H9 (cell line): ENCODE measurements around the gene HSD17B12. TPM values are rescaled to one million over a fixed set of nuclear protein-coding genes. Genes with fewer than 3 reads are reported as not detected.

Experiments used
- DNase-seq: peaks from one replicate; pipeline ENCODE4 v3.0.0-alpha.2; 2017
- H2AFZ ChIP-seq: one replicate; pipeline ENCODE4 v1.6.1; 2013; ENCODE audit warnings: mild to moderate bottlenecking, low read length, control low read depth, moderate library complexity
- H2AK5ac ChIP-seq: 2 replicates; pipeline ENCODE4 v1.6.1; 2013; ENCODE audit warnings: low read length, control low read depth, mixed read lengths; ENCODE audit not compliant: insufficient read length
- H2BK120ac ChIP-seq: one replicate; pipeline ENCODE4 v1.6.1; 2013; ENCODE audit warnings: low read depth, mild to moderate bottlenecking, low read length, control low read depth, inconsistent platforms; ENCODE audit not compliant: poor library complexity, severe bottlenecking
- H2BK12ac ChIP-seq: 2 replicates; pipeline ENCODE4 v1.6.1; 2013; ENCODE audit warnings: low read length, control low read depth, mixed read lengths, low read depth; ENCODE audit not compliant: insufficient read length
- H2BK15ac ChIP-seq: 2 replicates; pipeline ENCODE4 v1.6.1; 2013; ENCODE audit warnings: low read depth, low read length, control low read depth
- H2BK20ac ChIP-seq: one replicate; pipeline ENCODE4 v1.6.1; 2013; ENCODE audit warnings: low read depth, mild to moderate bottlenecking, low read length, control low read depth, inconsistent platforms; ENCODE audit not compliant: poor library complexity, severe bottlenecking
- H2BK5ac ChIP-seq: 2 replicates; pipeline ENCODE4 v1.6.1; 2013; ENCODE audit warnings: low read length, control low read depth, mixed read lengths; ENCODE audit not compliant: insufficient read length
- H3K14ac ChIP-seq: 2 replicates; pipeline ENCODE4 v1.6.1; 2013; ENCODE audit warnings: low read length, control low read depth; ENCODE audit not compliant: insufficient read depth
- H3K18ac ChIP-seq: 2 replicates; pipeline ENCODE4 v1.6.1; 2013; ENCODE audit warnings: low read depth, mild to moderate bottlenecking, mixed read lengths, low read length, control low read depth; ENCODE audit not compliant: insufficient read length
- H3K23ac ChIP-seq: 2 replicates; pipeline ENCODE4 v1.6.1; 2013; ENCODE audit warnings: low read length, control low read depth, mixed read lengths, low read depth; ENCODE audit not compliant: insufficient read length
- H3K23me2 ChIP-seq: 2 replicates; pipeline ENCODE4 v1.6.1; 2013; ENCODE audit warnings: low read depth, mild to moderate bottlenecking, mixed read lengths, low read length, control low read depth; ENCODE audit not compliant: insufficient read length, poor library complexity, severe bottlenecking
- H3K27ac ChIP-seq: 2 replicates; pipeline ENCODE4 v1.5.1; 2013; ENCODE audit warnings: low read length, control low read depth, mixed read lengths, low read depth; ENCODE audit not compliant: insufficient read length
- H3K27me3 ChIP-seq: 2 replicates; pipeline ENCODE4 v1.6.1; 2013; ENCODE audit warnings: low read length, control low read depth, inconsistent platforms; ENCODE audit not compliant: insufficient read depth
- H3K4ac ChIP-seq: 2 replicates; pipeline ENCODE4 v1.6.1; 2013; ENCODE audit warnings: low read depth, mild to moderate bottlenecking, control low read depth, inconsistent platforms, low read length, moderate library complexity
- H3K4me1 ChIP-seq: 2 replicates; pipeline ENCODE4 v1.6.1; 2013; ENCODE audit warnings: low read length, control low read depth, inconsistent platforms; ENCODE audit not compliant: insufficient read depth
- H3K4me2 ChIP-seq: 2 replicates; pipeline ENCODE4 v1.6.1; 2013; ENCODE audit warnings: low read length, control low read depth, mixed read lengths; ENCODE audit not compliant: insufficient read length, insufficient read depth
- H3K56ac ChIP-seq: 2 replicates; pipeline ENCODE4 v1.6.1; 2013; ENCODE audit warnings: low read depth, mild to moderate bottlenecking, mixed read lengths, low read length, control low read depth; ENCODE audit not compliant: insufficient read length
- H3K79me1 ChIP-seq: 2 replicates; pipeline ENCODE4 v1.6.1; 2013; ENCODE audit warnings: low read depth, mild to moderate bottlenecking, moderate library complexity, low read length, control low read depth, inconsistent platforms; ENCODE audit not compliant: insufficient read depth, poor library complexity, severe bottlenecking
- H3K79me2 ChIP-seq: 2 replicates; pipeline ENCODE4 v1.6.1; 2013; ENCODE audit warnings: low read length, control low read depth, inconsistent platforms; ENCODE audit not compliant: insufficient read depth
- H3K9ac ChIP-seq: 2 replicates; pipeline ENCODE4 v1.6.1; 2013; ENCODE audit warnings: low read length, control low read depth, mixed read lengths; ENCODE audit not compliant: insufficient read length; ENCODE audit errors: extremely low read depth
- H3K9me3 ChIP-seq: one replicate; pipeline ENCODE4 v1.6.1; 2013; ENCODE audit warnings: low read depth, low read length, inconsistent platforms; ENCODE audit not compliant: control insufficient read depth
- H3T11ph ChIP-seq: one replicate; pipeline ENCODE4 v1.6.1; 2013; ENCODE audit warnings: mild to moderate bottlenecking, low read length, control low read depth, inconsistent platforms
- H4K20me1 ChIP-seq: one replicate; pipeline ENCODE4 v1.6.1; 2013; ENCODE audit not compliant: control insufficient read depth, insufficient read length, insufficient read depth
- H4K5ac ChIP-seq: 2 replicates; pipeline ENCODE4 v1.6.1; 2013; ENCODE audit warnings: low read depth, mild to moderate bottlenecking, mixed read lengths, low read length, control low read depth; ENCODE audit not compliant: insufficient read length
- H4K8ac ChIP-seq: replicated peaks from 2 replicates; pipeline ENCODE4 v1.6.1; 2013; ENCODE audit warnings: low read length, control low read depth, mixed read lengths, low read depth; ENCODE audit not compliant: insufficient read length
- H4K91ac ChIP-seq: 2 replicates; pipeline ENCODE4 v1.6.1; 2013; ENCODE audit warnings: low read depth, mild to moderate bottlenecking, moderate library complexity, mixed read lengths, low read length, control low read depth; ENCODE audit not compliant: insufficient read length
- H3K27ac Mint-ChIP-seq, 3 experiments: 2 replicates in 2 of 3; 3 replicates in 1 of 3; pipeline ENCODE4 v1.8.0; 2020 to 2021; ENCODE audit warnings: mixed read lengths in 3 of 3, mild to moderate bottlenecking in 1 of 3, moderate library complexity in 1 of 3
- H3K27me3 Mint-ChIP-seq: 2 replicates; pipeline ENCODE4 v1.8.0; 2021; ENCODE audit warnings: low read depth, mild to moderate bottlenecking, moderate library complexity, mixed read lengths
- H3K36me3 Mint-ChIP-seq, 3 experiments: 2 replicates in 2 of 3; 3 replicates in 1 of 3; pipeline ENCODE4 v1.8.0; 2020 to 2021; ENCODE audit warnings: low read depth in 3 of 3, mixed read lengths in 3 of 3; ENCODE audit not compliant: insufficient read depth in 1 of 3
- H3K4me1 Mint-ChIP-seq, 2 experiments: 2 replicates each; pipeline ENCODE4 v1.8.0; 2020; ENCODE audit warnings: mixed read lengths in 2 of 2
- H3K4me3 Mint-ChIP-seq, 2 experiments: 2 replicates in 1 of 2; 3 replicates in 1 of 2; pipeline ENCODE4 v1.8.0; 2020 to 2021; ENCODE audit warnings: mild to moderate bottlenecking in 2 of 2, mixed read lengths in 2 of 2, moderate library complexity in 1 of 2
- H3K9me3 Mint-ChIP-seq, 2 experiments: 2 replicates in 1 of 2; 3 replicates in 1 of 2; pipeline ENCODE4 v1.8.0; 2020; ENCODE audit warnings: mild to moderate bottlenecking in 2 of 2, mixed read lengths in 2 of 2, moderate library complexity in 1 of 2
- WGBS: extraction: QIAGEN DNeasy Blood & Tissue Kit; methylation state at CpG from one replicate; pipeline ENCODE4 v1.1.7; 2013; ENCODE audit warnings: missing lambda C conversion rate, low lambda C conversion rate, mixed read lengths; ENCODE audit not compliant: insufficient read length; ENCODE audit errors: extremely low coverage; 5-methylcytosine and 5-hydroxymethylcytosine counted together
- total RNA-seq: library from RNA; stranded (reverse); gene quantifications from 2 replicates; pipeline ENCODE4 v1.2.1, GENCODE V29; 2021
- TF ChIP-seq, protein P1 (sequence below): fragments of 200-600 bp; sonication (generic); conservative IDR thresholded peaks from 3 replicates; pipeline ENCODE4 v1.8.0; 2021; ENCODE audit warnings: antibody characterized with exemption, mild to moderate bottlenecking

The HSD17B12 gene
- total RNA-seq, 1 experiment from 2014 or later, result 111 TPM

DNA sequence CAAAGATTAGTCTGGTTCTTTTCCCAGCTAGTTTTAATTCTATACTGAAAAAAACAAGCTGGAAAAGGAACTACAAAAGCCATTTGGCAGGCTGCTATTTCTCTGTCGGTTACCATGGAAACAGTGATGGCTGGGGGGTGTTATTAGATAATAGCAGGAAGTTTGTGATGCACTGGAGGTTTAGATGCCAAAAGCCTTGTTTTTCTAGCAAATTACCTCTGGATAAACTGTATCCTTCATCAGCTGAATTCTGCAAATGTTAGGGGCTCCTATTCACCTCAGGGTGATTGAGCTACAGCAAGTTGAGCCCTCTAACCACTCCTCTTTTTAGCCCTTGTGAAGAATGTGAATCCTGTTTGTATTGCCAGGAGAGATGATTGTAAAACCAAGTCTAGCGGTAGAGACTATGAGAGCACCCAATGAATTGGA lies 225.3 kb downstream of the HSD17B12 start:
- H4K20me1 ChIP-seq, result no peaks in the 10 kb centered on the region
- no CpG with 5 or more reads among the region's 2 CpGs for WGBS

More for the DNA sequence above, 225.3 kb downstream of the HSD17B12 start:
- Histone ChIP-seq H2AK5ac (no peak overlapping the region), H3K79me1 (no peaks in the 10 kb centered on the region), H3K9ac (no peak overlapping the region), H3K23ac (no peak overlapping the region), H3K56ac (no peak overlapping the region), H3K9me3 (no peaks in the 10 kb centered on the region), H3K79me2 (no peaks in the 10 kb centered on the region), H3K4me2 (no peak overlapping the region), H2AFZ (no peak overlapping the region), H3K4ac (no peak overlapping the region), H4K91ac (no peak overlapping the region), H3K4me1 (no peaks in the 10 kb centered on the region), H4K5ac (no peak overlapping the region), H3K27ac (no peak overlapping the region), H2BK20ac (no peak overlapping the region), H3K18ac (no peak overlapping the region), H3K27me3 (no peaks in the 10 kb centered on the region), H3T11ph (no peak overlapping the region), H4K8ac (no peak overlapping the region), H3K14ac (no peak overlapping the region), H2BK5ac (no peak overlapping the region), H2BK12ac (no peak overlapping the region), H2BK120ac (no peak overlapping the region), H3K23me2 (no peaks in the 10 kb centered on the region), H2BK15ac (no peak overlapping the region)
- Mint-ChIP-seq H3K4me3 (no peak overlapping the region), H3K9me3 (no peaks in the 10 kb centered on the region), H3K4me1 (no peaks in the 10 kb centered on the region), H3K27me3 (no peaks in the 10 kb centered on the region), H3K36me3 (peaks cover 0 to 1% (median 0%) of the 10 kb centered on the region in 3 experiments; a peak in 5 of 7 replicates), H3K27ac (no peak overlapping the region)
- TF ChIP-seq, protein P1, sequence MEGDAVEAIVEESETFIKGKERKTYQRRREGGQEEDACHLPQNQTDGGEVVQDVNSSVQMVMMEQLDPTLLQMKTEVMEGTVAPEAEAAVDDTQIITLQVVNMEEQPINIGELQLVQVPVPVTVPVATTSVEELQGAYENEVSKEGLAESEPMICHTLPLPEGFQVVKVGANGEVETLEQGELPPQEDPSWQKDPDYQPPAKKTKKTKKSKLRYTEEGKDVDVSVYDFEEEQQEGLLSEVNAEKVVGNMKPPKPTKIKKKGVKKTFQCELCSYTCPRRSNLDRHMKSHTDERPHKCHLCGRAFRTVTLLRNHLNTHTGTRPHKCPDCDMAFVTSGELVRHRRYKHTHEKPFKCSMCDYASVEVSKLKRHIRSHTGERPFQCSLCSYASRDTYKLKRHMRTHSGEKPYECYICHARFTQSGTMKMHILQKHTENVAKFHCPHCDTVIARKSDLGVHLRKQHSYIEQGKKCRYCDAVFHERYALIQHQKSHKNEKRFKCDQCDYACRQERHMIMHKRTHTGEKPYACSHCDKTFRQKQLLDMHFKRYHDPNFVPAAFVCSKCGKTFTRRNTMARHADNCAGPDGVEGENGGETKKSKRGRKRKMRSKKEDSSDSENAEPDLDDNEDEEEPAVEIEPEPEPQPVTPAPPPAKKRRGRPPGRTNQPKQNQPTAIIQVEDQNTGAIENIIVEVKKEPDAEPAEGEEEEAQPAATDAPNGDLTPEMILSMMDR, result no peak
- no peak for DNase-seq

Other genes with a start within 250 kb of the HSD17B12 start
- gene ALKBH3, start 200.1 kb downstream of the HSD17B12 start, total RNA-seq, result 18.8 and 22.2 TPM in 2 replicates